Large intestine (tissue), 3 donors: ENCODE data around the gene TBCD. TPM values are rescaled to one million over a fixed set of nuclear protein-coding genes. Genes with fewer than 3 reads are reported as not detected.

Experiments used
- DNase-seq, 2 donors: peaks; one replicate each; pipeline versions ENCODE4 v3.0.0 to v3.0.0-alpha.2; 2013
- H3K27ac ChIP-seq: one replicate; pipeline ENCODE4 v1.5.1; 2013; ENCODE audit warnings: low read length
- H3K27me3 ChIP-seq: 2 replicates; pipeline ENCODE4 v1.6.1; 2013; ENCODE audit warnings: low read length; ENCODE audit not compliant: control insufficient read depth, insufficient read depth
- H3K36me3 ChIP-seq: 2 replicates; pipeline ENCODE4 v1.6.1; 2013; ENCODE audit warnings: low read length; ENCODE audit not compliant: control insufficient read depth, insufficient read depth
- H3K4me1 ChIP-seq: one replicate; pipeline ENCODE4 v1.6.1; 2013; ENCODE audit warnings: low read length; ENCODE audit not compliant: control insufficient read depth, insufficient read depth
- H3K4me3 ChIP-seq: one replicate; pipeline ENCODE4 v1.5.1; 2013; ENCODE audit warnings: low read length
- H3K9me3 ChIP-seq: one replicate; pipeline ENCODE4 v1.6.1; 2013; ENCODE audit warnings: mild to moderate bottlenecking, low read depth, low read length, moderate library complexity; ENCODE audit not compliant: control insufficient read depth
- WGBS: methylation state at CpG from one replicate; pipeline ENCODE4 v1.1.5; 2013; ENCODE audit warnings: low lambda C conversion rate; ENCODE audit not compliant: insufficient coverage; 5-methylcytosine and 5-hydroxymethylcytosine counted together
- polyA plus RNA-seq: library from polyadenylated mRNA; unstranded; fragments of 120-200 nt; gene quantifications from one replicate; pipeline ENCODE4 v1.2.1, GENCODE V29; 2013

The TBCD gene
- polyA plus RNA-seq, 1 donor, result 81.9 TPM

- no peaks in the 10 kb centered on the region for H3K27me3 ChIP-seq
- no peak for DNase-seq
- no CpG with 5 or more reads among the region's 21 CpGs for WGBS
- H3K4me1 ChIP-seq, result peaks cover 59% of the 10 kb centered on the region
- peaks cover 12% of the 10 kb centered on the region for H3K36me3 ChIP-seq
- H3K4me3 ChIP-seq, result no peak overlapping the region
- H3K27ac ChIP-seq, result peak overlapping the region; percentile 89
- peaks cover 11% of the 10 kb centered on the region for H3K9me3 ChIP-seq
Measured at GRCh38 chr17:82881324-82881823, 129.5 kb downstream of the TBCD start.

GRCh38 chr17:82881900-82882714 lies 130.2 kb downstream of the TBCD start:
- Histone ChIP-seq H3K4me1 (peaks cover 53% of the 10 kb centered on the region), H3K36me3 (peaks cover 14% of the 10 kb centered on the region), H3K27ac (peak overlapping the region; percentile 89), H3K9me3 (peaks cover 11% of the 10 kb centered on the region), H3K4me3 (no peak overlapping the region), H3K27me3 (no peaks in the 10 kb centered on the region)
- no CpG with 5 or more reads among the region's 17 CpGs for WGBS
- DNase-seq, result peak; percentile 89 to 93

GRCh38 chr17:82882715-82883418 lies 131.0 kb downstream of the TBCD start:
- H3K36me3 ChIP-seq, result peaks cover 21% of the 10 kb centered on the region
- peaks cover 11% of the 10 kb centered on the region for H3K9me3 ChIP-seq
- no peaks in the 10 kb centered on the region for H3K27me3 ChIP-seq
- H3K4me1 ChIP-seq, result peaks cover 51% of the 10 kb centered on the region
- WGBS, result no CpG with 5 or more reads among the region's 39 CpGs
- peak overlapping the region; percentile 89 for H3K27ac ChIP-seq
- H3K4me3 ChIP-seq, result no peak overlapping the region
- peak; percentile 55 to 83 for DNase-seq

- no peaks in the 10 kb centered on the region for H3K27me3 ChIP-seq
- H3K9me3 ChIP-seq, result peaks cover 11% of the 10 kb centered on the region
- H3K4me3 ChIP-seq, result no peak overlapping the region
- H3K36me3 ChIP-seq, result peaks cover 21% of the 10 kb centered on the region
- no CpG with 5 or more reads among the region's 23 CpGs for WGBS
- H3K4me1 ChIP-seq, result peaks cover 47% of the 10 kb centered on the region
- DNase-seq, result no peak
- H3K27ac ChIP-seq, result peak overlapping the region; percentile 89
Measured at GRCh38 chr17:82883419-82884031, 131.7 kb downstream of the TBCD start.

GRCh38 chr17:82884341-82884969 lies 132.6 kb downstream of the TBCD start:
- Histone ChIP-seq H3K9me3 (peaks cover 11% of the 10 kb centered on the region), H3K27ac (no peak overlapping the region), H3K4me3 (no peak overlapping the region), H3K27me3 (no peaks in the 10 kb centered on the region), H3K4me1 (peaks cover 47% of the 10 kb centered on the region), H3K36me3 (peaks cover 18% of the 10 kb centered on the region)
- no CpG with 5 or more reads among the region's 25 CpGs for WGBS
- DNase-seq, result no peak

- WGBS, result no CpG with 5 or more reads among the region's 5 CpGs
- Histone ChIP-seq H3K36me3 (peaks cover 19% of the 10 kb centered on the region), H3K4me1 (peaks cover 52% of the 10 kb centered on the region), H3K27me3 (no peaks in the 10 kb centered on the region), H3K9me3 (peaks cover 11% of the 10 kb centered on the region), H3K27ac (no peak overlapping the region), H3K4me3 (no peak overlapping the region)
- no peak for DNase-seq
Measured at GRCh38 chr17:82884970-82885353, 133.1 kb downstream of the TBCD start.

- WGBS, result 100% methylated on average over 3 of the region's 27 CpGs
- no peak for DNase-seq
- Histone ChIP-seq H3K27ac (no peak overlapping the region), H3K4me1 (peaks cover 34% of the 10 kb centered on the region), H3K4me3 (no peak overlapping the region), H3K27me3 (no peaks in the 10 kb centered on the region), H3K36me3 (peaks cover 30% of the 10 kb centered on the region), H3K9me3 (peaks cover 3% of the 10 kb centered on the region)
Measured at GRCh38 chr17:82887255-82888164, 135.6 kb downstream of the TBCD start.

GRCh38 chr17:82888583-82889495 lies 137.0 kb downstream of the TBCD start:
- DNase-seq, result no peak
- Histone ChIP-seq H3K27ac (no peak overlapping the region), H3K4me3 (no peak overlapping the region), H3K27me3 (no peaks in the 10 kb centered on the region), H3K36me3 (peaks cover 35% of the 10 kb centered on the region), H3K4me1 (peaks cover 21% of the 10 kb centered on the region), H3K9me3 (no peaks in the 10 kb centered on the region)
- no CpG with 5 or more reads among the region's 30 CpGs for WGBS
